Sigmoid colon (tissue), 4 donors: ENCODE data around the gene ZNF276.

Experiments
- EP300 ChIP-seq, 4 donors: sonication (generic); formaldehyde crosslinking; IDR thresholded peaks; one replicate each; pipeline ENCODE4 v1.6.1; 2017; ENCODE audit warnings: antibody characterized with exemption in 4 of 4
- POLR2A ChIP-seq, 2 donors: fragments of 450-650 bp; IDR thresholded peaks; one replicate each; pipeline ENCODE4 v1.6.1; 2016; ENCODE audit warnings: antibody characterized with exemption in 2 of 2, mild to moderate bottlenecking in 2 of 2, moderate library complexity in 2 of 2
- POLR2AphosphoS5 ChIP-seq, 4 donors: sonication (generic); formaldehyde crosslinking; IDR thresholded peaks; one replicate each; pipeline ENCODE4 v1.6.1; 2017; ENCODE audit warnings: antibody characterized with exemption in 4 of 4
- TF ChIP-seq, protein P1 (sequence below), 4 experiments: fragments of 450-650 bp in 3 of 4; fragments of 200-600 bp in 1 of 4; IDR thresholded peaks; one replicate each; pipeline ENCODE4 v1.5.1; 2016 to 2019; ENCODE audit warnings: antibody characterized with exemption in 4 of 4, mild to moderate bottlenecking in 3 of 4, moderate library complexity in 2 of 4

DNA sequence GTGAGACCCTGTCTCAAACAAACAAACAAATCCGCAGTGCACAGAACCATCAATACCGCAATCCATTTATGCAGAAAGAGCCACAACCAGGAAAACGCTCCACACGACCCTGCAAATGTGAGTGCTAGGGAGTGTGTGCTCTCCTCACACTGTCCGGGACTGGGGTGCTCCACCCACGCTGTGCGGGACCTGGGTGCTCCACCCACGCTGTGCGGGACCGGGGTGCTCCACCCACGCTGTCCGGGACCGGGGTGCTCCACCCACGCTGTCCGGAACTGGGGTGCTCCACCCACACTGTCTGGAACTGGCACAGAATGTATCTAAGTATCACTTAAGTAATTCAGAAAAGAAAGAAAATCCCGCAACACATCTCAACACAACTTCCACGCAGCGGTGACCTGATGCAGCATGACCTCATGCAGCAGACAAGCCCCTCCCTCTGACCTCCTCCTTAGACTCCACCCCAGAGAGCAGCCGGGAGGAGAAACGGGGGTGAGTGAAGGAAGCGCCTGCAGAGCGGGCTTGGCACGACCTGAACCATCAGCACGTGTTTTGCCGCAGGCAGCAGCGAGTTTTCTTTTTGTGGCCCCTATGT, 38.5 kb downstream of the ZNF276 start:
- TF ChIP-seq EP300 (IDR thresholded peaks at IDR 0.05), result no peak
- no peak for TF ChIP-seq POLR2A (IDR thresholded peaks at IDR 0.05)
- TF ChIP-seq POLR2AphosphoS5 (IDR thresholded peaks at IDR 0.05), result no peak
- TF ChIP-seq, protein P1, sequence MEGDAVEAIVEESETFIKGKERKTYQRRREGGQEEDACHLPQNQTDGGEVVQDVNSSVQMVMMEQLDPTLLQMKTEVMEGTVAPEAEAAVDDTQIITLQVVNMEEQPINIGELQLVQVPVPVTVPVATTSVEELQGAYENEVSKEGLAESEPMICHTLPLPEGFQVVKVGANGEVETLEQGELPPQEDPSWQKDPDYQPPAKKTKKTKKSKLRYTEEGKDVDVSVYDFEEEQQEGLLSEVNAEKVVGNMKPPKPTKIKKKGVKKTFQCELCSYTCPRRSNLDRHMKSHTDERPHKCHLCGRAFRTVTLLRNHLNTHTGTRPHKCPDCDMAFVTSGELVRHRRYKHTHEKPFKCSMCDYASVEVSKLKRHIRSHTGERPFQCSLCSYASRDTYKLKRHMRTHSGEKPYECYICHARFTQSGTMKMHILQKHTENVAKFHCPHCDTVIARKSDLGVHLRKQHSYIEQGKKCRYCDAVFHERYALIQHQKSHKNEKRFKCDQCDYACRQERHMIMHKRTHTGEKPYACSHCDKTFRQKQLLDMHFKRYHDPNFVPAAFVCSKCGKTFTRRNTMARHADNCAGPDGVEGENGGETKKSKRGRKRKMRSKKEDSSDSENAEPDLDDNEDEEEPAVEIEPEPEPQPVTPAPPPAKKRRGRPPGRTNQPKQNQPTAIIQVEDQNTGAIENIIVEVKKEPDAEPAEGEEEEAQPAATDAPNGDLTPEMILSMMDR (IDR thresholded peaks at IDR 0.05), result no peak
